CD8-positive, alpha-beta memory T cell (primary cell): Measurements from ENCODE around the gene PKD2. TPM values are rescaled to one million over a fixed set of nuclear protein-coding genes. Genes with fewer than 3 reads are reported as not detected.
"Not testable (repeated sequence)": the region's sequence is repeated elsewhere in the genome, so short reads cannot be mapped to it uniquely, and the experiment has no call there.

Source experiments
- CTCF ChIA-PET: fragments of 350-600 bp; sonication (Branson Sonifier 250); formaldehyde crosslinking; loops from one replicate; lab custom pipeline; 2021; ENCODE audit warnings: antibody characterized with exemption; lab: Charles Lee
- POLR2A ChIA-PET: fragments of 350-600 bp; sonication (Branson Sonifier 250); formaldehyde crosslinking; loops from one replicate; lab custom pipeline; 2021; ENCODE audit warnings: antibody characterized with exemption; lab: Charles Lee
- DNase-seq, 5 donors: peaks; one replicate each; pipeline versions ENCODE4 v3.0.0 to v3.0.0-alpha.2; 2020 to 2022; ENCODE audit warnings: mixed read lengths in 1 of 5
- H3K27ac ChIP-seq: one replicate; pipeline ENCODE4 v1.7.0; 2013; ENCODE audit warnings: low read depth, mild to moderate bottlenecking, low read length, moderate library complexity
- H3K27me3 ChIP-seq: 2 replicates; pipeline ENCODE4 v1.7.0; 2013; ENCODE audit warnings: low read length, mild to moderate bottlenecking; ENCODE audit not compliant: insufficient read depth, poor library complexity, severe bottlenecking
- H3K36me3 ChIP-seq: 2 replicates; pipeline ENCODE4 v1.7.0; 2013; ENCODE audit warnings: mild to moderate bottlenecking, low read length, moderate library complexity; ENCODE audit not compliant: insufficient read depth
- H3K4me1 ChIP-seq: 2 replicates; pipeline ENCODE4 v1.7.0; 2013; ENCODE audit warnings: mild to moderate bottlenecking, low read length, moderate library complexity; ENCODE audit not compliant: insufficient read depth
- H3K4me3 ChIP-seq: 2 replicates; pipeline ENCODE4 v1.7.0; 2013; ENCODE audit warnings: mild to moderate bottlenecking, low read length
- H3K9me3 ChIP-seq: 2 replicates; pipeline ENCODE4 v1.7.0; 2013; ENCODE audit warnings: mild to moderate bottlenecking, low read length
- H3K27ac Mint-ChIP-seq, 8 donors: one replicate each; pipeline ENCODE4 v1.8.0; 2020 to 2021; ENCODE audit warnings: mixed read lengths in 8 of 8, mild to moderate bottlenecking in 6 of 8, inconsistent platforms in 3 of 8, moderate library complexity in 3 of 8
- H3K27me3 Mint-ChIP-seq, 2 donors: one replicate each; pipeline ENCODE4 v1.8.0; 2020 to 2021; ENCODE audit warnings: mixed read lengths in 2 of 2, mild to moderate bottlenecking in 1 of 2, moderate library complexity in 1 of 2
- H3K36me3 Mint-ChIP-seq, 3 donors: one replicate each; pipeline ENCODE4 v1.8.0; 2020 to 2021; ENCODE audit warnings: mixed read lengths in 3 of 3, inconsistent platforms in 1 of 3, mild to moderate bottlenecking in 1 of 3
- H3K4me1 Mint-ChIP-seq, 3 donors: one replicate each; pipeline ENCODE4 v1.8.0; 2020 to 2021; ENCODE audit warnings: mixed read lengths in 3 of 3, inconsistent platforms in 1 of 3, mild to moderate bottlenecking in 1 of 3
- H3K4me3 Mint-ChIP-seq, 7 donors: one replicate each; pipeline ENCODE4 v1.8.0; 2020 to 2021; ENCODE audit warnings: mixed read lengths in 7 of 7, mild to moderate bottlenecking in 6 of 7, moderate library complexity in 4 of 7, inconsistent platforms in 2 of 7
- H3K9me3 Mint-ChIP-seq, 5 donors: one replicate each; pipeline ENCODE4 v1.8.0; 2020 to 2022; ENCODE audit warnings: mixed read lengths in 5 of 5, mild to moderate bottlenecking in 3 of 5, moderate library complexity in 2 of 5, inconsistent platforms in 1 of 5
- polyA plus RNA-seq: library from polyadenylated mRNA; unstranded; fragments of 300-500 nt; fragmentation: Illumina TruSeq; gene quantifications from one replicate; pipeline ENCODE4 v1.2.3, GENCODE V29; 2021
- total RNA-seq, 2 experiments: library from RNA; stranded (reverse); gene quantifications; one replicate each; pipeline ENCODE4 v1.2.3, GENCODE V29; 2021

PKD2 gene
- total and polyA plus RNA-seq, 3 experiments from 2014 or later, result 4.9 to 8.3 (median 7.1) TPM

DNA sequence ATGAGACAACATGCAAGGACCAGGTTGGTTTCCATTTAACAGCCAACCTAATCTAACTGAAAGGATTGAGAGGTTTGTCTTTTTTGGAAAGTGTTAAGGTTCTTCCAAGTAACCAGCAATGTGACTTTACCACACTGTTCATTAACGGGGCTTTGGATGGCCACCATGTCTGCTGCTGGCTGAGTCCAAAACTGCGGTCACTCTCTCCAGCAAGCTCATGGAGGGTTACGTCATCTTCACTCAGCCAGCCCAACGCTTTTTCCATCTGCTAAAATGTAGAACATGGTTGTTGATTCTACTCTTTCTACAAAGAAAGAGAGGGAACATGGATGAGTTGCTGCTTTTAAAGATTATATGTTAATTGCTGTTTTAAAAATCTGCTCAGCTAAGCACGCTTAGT, 11.0 kb downstream of the PKD2 start:
- H3K9me3 Mint-ChIP-seq, result no peaks in the 10 kb centered on the region
- peaks cover 0 to 13% (median 0%) of the 10 kb centered on the region in 3 donors for H3K4me1 Mint-ChIP-seq
- Histone ChIP-seq H3K4me1 (no peaks in the 10 kb centered on the region), H3K9me3 (no peaks in the 10 kb centered on the region), H3K27me3 (no peaks in the 10 kb centered on the region), H3K36me3 (no peaks in the 10 kb centered on the region), H3K4me3 (no peak overlapping the region), H3K27ac (no peak overlapping the region)
- H3K27ac Mint-ChIP-seq, result peak overlapping the region in 1 of 8 donors; percentile 43
- DNase-seq, result no peak
- CTCF ChIA-PET, result no interaction called here
- H3K27me3 Mint-ChIP-seq, result no peaks in the 10 kb centered on the region
- H3K36me3 Mint-ChIP-seq, result peaks cover 3 to 18% (median 12%) of the 10 kb centered on the region in 3 donors
- H3K4me3 Mint-ChIP-seq, result no peak overlapping the region
- POLR2A ChIA-PET, result no interaction called here

DNA sequence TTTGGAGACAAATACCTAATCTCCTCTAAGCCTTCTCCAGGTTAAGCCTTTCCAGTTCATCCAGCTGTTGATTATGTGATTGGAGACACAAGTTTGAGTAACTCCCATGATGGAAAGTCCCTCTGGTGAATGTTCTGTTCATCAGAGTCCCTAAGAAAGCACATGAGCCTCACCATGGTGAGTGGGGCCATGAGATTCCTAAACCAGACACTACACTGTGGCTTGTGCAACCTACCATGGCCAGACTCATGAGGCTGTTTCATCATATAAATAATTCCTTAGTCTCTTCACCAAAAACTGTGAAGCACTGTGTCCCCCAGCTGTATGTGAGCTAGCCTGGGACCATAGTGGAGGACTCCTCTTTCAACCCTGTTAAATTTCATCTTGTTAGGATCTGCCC, 14.4 kb downstream of the PKD2 start:
- Mint-ChIP-seq H3K4me1 (peaks cover 0 to 4% (median 0%) of the 10 kb centered on the region in 3 donors), H3K36me3 (peaks cover 12 to 28% (median 18%) of the 10 kb centered on the region in 3 donors), H3K4me3 (no peak overlapping the region), H3K9me3 (peaks cover 6 to 10% (median 8%) of the 10 kb centered on the region in 5 donors), H3K27me3 (no peaks in the 10 kb centered on the region), H3K27ac (no peak overlapping the region)
- H3K4me3 ChIP-seq, result no peak overlapping the region
- no peaks in the 10 kb centered on the region for H3K36me3 ChIP-seq
- H3K9me3 ChIP-seq, result no peaks in the 10 kb centered on the region
- H3K4me1 ChIP-seq, result no peaks in the 10 kb centered on the region
- POLR2A ChIA-PET, result no interaction called here
- CTCF ChIA-PET, result interaction anchor here (1.0 to 1.5 kb wide), 3 partner anchors 11 to 13 kb away, joined by 3 to 5 read pairs (median 4); no protein-coding TSS in a partner anchor
- no peak for DNase-seq
- no peaks in the 10 kb centered on the region for H3K27me3 ChIP-seq
- no peak overlapping the region for H3K27ac ChIP-seq

DNA sequence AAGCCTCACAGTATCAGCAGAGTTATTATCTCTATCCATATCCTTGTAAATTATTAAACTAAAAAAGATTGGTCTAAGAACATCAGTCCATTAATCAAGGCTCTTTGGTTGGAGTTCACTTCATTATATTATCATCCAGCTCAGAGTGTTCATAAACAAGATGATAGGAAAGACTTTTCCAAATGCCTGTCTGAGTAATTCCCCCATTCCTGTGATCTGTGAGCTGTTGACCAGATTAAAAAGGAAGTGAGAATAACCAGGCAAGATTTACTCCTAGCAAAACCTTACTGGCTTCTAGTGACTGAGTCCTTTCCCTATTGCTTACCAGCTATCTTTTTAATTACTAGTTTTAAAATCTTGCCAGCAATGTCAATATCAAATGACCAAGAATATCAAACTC, 14.9 kb downstream of the PKD2 start:
- H3K4me1 ChIP-seq, result no peaks in the 10 kb centered on the region
- no peaks in the 10 kb centered on the region for H3K36me3 ChIP-seq
- Mint-ChIP-seq H3K4me1 (peaks cover 0 to 4% (median 0%) of the 10 kb centered on the region in 3 donors), H3K36me3 (peaks cover 12 to 28% (median 18%) of the 10 kb centered on the region in 3 donors), H3K27ac (no peak overlapping the region), H3K4me3 (no peak overlapping the region), H3K9me3 (peaks cover 6 to 10% (median 8%) of the 10 kb centered on the region in 5 donors), H3K27me3 (no peaks in the 10 kb centered on the region)
- DNase-seq, result no peak
- CTCF ChIA-PET, result interaction anchor here (1.0 to 1.5 kb wide), 3 partner anchors 11 to 12 kb away, joined by 3 to 5 read pairs (median 4); no protein-coding TSS in a partner anchor
- POLR2A ChIA-PET, result no interaction called here
- no peak overlapping the region for H3K4me3 ChIP-seq
- no peaks in the 10 kb centered on the region for H3K27me3 ChIP-seq
- no peaks in the 10 kb centered on the region for H3K9me3 ChIP-seq
- no peak overlapping the region for H3K27ac ChIP-seq

DNA sequence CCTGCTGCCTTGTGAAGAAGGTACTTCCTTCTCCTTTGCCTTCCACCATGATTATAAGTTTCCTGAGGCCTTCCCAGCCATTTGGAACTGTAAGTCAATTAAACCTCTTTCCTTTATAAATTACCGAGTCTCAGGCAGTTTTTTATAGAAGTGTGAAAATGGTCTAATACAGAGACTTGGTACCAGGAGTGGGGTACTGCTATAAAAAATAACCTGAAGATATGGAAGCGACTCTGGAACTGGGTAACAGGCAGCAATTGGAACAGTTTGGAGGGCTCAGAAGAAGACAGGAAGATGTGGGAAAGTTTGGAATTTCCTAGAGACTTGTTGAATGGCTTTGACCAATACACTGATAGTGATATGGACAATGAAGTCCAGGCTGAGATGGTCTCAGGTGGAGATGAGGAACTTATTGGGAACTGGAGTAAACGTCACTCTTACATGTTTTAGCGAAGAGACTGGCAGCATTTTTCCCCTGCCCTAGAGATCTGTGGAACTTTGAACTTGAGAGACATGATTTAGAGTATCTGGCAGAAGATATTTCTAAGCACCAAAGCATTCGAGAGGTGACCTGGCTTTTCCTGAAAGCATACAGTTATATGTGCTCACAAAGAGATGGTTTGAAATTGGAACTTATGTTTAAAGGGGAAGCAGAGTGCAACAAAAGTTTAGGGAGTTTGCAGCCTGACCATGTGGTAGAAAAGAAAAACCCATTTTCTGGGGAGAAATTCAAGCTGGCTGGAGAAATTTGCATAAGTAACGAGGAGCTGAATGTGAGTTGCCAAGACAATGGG, 18.6 kb downstream of the PKD2 start:
- H3K27ac ChIP-seq, H3K4me3 Mint-ChIP-seq, H3K9me3 ChIP-seq, H3K27me3 ChIP-seq, DNase-seq, H3K27me3 Mint-ChIP-seq, H3K4me1 Mint-ChIP-seq, H3K4me3 ChIP-seq, CTCF ChIA-PET, POLR2A ChIA-PET, H3K4me1 ChIP-seq, H3K36me3 ChIP-seq: not testable (repeated sequence)
- Mint-ChIP-seq H3K27ac (peak overlapping the region in 1 of 8 donors; percentile 69), H3K36me3 (peaks cover 15 to 20% (median 17%) of the 10 kb centered on the region in 3 donors), H3K9me3 (peaks cover 6 to 10% (median 8%) of the 10 kb centered on the region in 5 donors)

DNA sequence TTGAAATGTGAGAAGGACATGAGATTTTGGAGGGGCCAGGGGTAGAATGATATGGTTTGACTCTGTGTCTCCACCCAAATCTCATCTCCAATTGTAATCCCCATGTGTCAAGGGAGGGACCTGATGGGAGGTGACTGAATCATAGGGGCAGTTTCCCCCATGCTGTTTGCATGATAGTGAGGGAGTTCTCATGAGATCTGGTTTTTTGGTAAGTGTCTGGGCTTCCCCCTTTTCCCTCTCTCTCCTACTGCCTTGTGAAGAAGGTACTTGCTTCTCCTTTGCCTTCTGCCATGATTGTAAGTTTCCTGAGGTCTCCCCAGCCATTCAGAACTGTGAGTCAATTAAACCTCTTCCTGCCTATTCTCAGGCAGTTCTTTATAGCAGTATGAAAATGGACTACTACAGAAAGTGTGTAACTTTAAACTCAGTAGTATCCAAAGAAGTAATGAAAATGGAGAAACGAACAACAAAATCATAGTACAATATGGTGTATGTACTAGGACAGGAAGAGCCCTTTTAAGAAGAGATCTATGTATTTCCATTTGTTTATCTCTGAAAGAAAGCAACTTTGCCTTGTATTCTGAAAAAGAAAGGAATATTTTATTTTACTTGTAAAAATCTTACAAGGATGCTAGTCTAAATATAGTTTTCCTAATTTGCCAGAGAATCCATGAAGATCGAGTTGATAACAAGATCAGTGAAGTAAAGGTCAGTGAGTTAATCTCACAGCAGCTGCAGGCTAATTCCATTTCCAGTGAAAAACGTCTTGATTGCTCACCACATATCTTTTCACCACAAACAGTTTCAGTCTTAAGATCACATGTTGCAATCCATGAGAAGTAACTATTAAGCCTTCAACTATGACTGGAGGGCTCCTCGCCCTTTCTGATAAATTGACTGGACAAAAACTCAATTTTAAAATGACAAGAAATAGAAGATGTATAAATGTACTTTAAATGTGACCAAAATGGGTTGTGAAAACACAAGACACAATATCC, 20.5 kb downstream of the PKD2 start:
- H3K27me3 ChIP-seq, result no peaks in the 10 kb centered on the region
- H3K4me1 ChIP-seq, result no peaks in the 10 kb centered on the region
- no peaks in the 10 kb centered on the region for H3K36me3 ChIP-seq
- Mint-ChIP-seq H3K4me3 (no peak overlapping the region), H3K27me3 (no peaks in the 10 kb centered on the region), H3K36me3 (peaks cover 9 to 15% (median 12%) of the 10 kb centered on the region in 3 donors), H3K27ac (peak overlapping the region in 1 of 8 donors; percentile 58), H3K4me1 (peaks cover 0 to 1% (median 0%) of the 10 kb centered on the region in 3 donors), H3K9me3 (peaks cover 6 to 10% (median 8%) of the 10 kb centered on the region in 5 donors)
- CTCF ChIA-PET, result no interaction called here
- H3K27ac ChIP-seq, result no peak overlapping the region
- H3K9me3 ChIP-seq, result no peaks in the 10 kb centered on the region
- DNase-seq, result no peak
- no peak overlapping the region for H3K4me3 ChIP-seq
- POLR2A ChIA-PET, result no interaction called here

- Histone ChIP-seq H3K4me3 (no peak overlapping the region), H3K27me3 (no peaks in the 10 kb centered on the region), H3K9me3 (no peaks in the 10 kb centered on the region), H3K27ac (no peak overlapping the region), H3K4me1 (no peaks in the 10 kb centered on the region), H3K36me3 (no peaks in the 10 kb centered on the region)
- ChIA-PET POLR2A (no interaction called here), CTCF (no interaction called here)
- Mint-ChIP-seq H3K36me3 (peaks cover 9 to 15% (median 12%) of the 10 kb centered on the region in 3 donors), H3K9me3 (peaks cover 6 to 10% (median 8%) of the 10 kb centered on the region in 5 donors), H3K4me3 (no peak overlapping the region), H3K27ac (peak overlapping the region in 2 of 8 donors; percentile 13 to 58), H3K4me1 (peaks cover 0 to 1% (median 0%) of the 10 kb centered on the region in 3 donors), H3K27me3 (no peaks in the 10 kb centered on the region)
- no peak for DNase-seq
These were observed 21.5 kb downstream of the PKD2 start for GRCh38 chr4:88028946-88029345.

- Mint-ChIP-seq H3K36me3 (peaks cover 9 to 15% (median 11%) of the 10 kb centered on the region in 3 donors), H3K9me3 (peaks cover 6 to 10% (median 8%) of the 10 kb centered on the region in 5 donors), H3K4me3 (no peak overlapping the region), H3K4me1 (peaks cover 0 to 1% (median 0%) of the 10 kb centered on the region in 3 donors), H3K27me3 (no peaks in the 10 kb centered on the region), H3K27ac (peak overlapping the region in 2 of 8 donors; percentile 4)
- ChIA-PET CTCF (no interaction called here), POLR2A (no interaction called here)
- DNase-seq, result no peak
- Histone ChIP-seq H3K4me3 (no peak overlapping the region), H3K36me3 (no peaks in the 10 kb centered on the region), H3K27me3 (no peaks in the 10 kb centered on the region), H3K9me3 (no peaks in the 10 kb centered on the region), H3K27ac (no peak overlapping the region), H3K4me1 (no peaks in the 10 kb centered on the region)
These were observed 22.1 kb downstream of the PKD2 start for GRCh38 chr4:88029556-88029955.
